H1 (cell line): Measurements from ENCODE around the gene PDGFB.

Source experiments
- CTCF ChIP-seq, 3 experiments: IDR thresholded peaks; 1 replicate in 2 of 3; 2 replicates in 1 of 3; pipeline versions ENCODE4 v1.5.1 to v1.6.1; 2011; ENCODE audit warnings: low read length in 3 of 3, mild to moderate bottlenecking in 3 of 3, inconsistent platforms in 2 of 3, low read depth in 1 of 3, moderate library complexity in 1 of 3; ENCODE audit not compliant: insufficient read depth in 1 of 3; ENCODE audit errors: control extremely low read depth in 1 of 3
- FOSL1 ChIP-seq: IDR thresholded peaks from 2 replicates; pipeline ENCODE4 v1.6.1; 2011; ENCODE audit warnings: mild to moderate bottlenecking, low read depth, low read length, moderate library complexity; ENCODE audit not compliant: insufficient read depth
- HDAC2 ChIP-seq, 2 experiments: fragments of 300-600 bp in 1 of 2; sonication (generic) in 1 of 2; IDR thresholded peaks; 2 replicates each; pipeline ENCODE4 v1.6.1; 2011 to 2012; ENCODE audit warnings: low read depth in 2 of 2, low read length in 2 of 2, mild to moderate bottlenecking in 2 of 2, moderate library complexity in 2 of 2, borderline replicate concordance in 1 of 2, inconsistent platforms in 1 of 2
- JUND ChIP-seq: IDR thresholded peaks from 2 replicates; pipeline ENCODE4 v1.6.1; 2011; ENCODE audit warnings: mild to moderate bottlenecking, improper control_type of control experiment, low read length
- POLR2A ChIP-seq, 2 experiments: IDR thresholded peaks; 1 replicate in 1 of 2; 2 replicates in 1 of 2; pipeline ENCODE4 v1.6.1; 2011; ENCODE audit warnings: low read depth in 2 of 2, low read length in 2 of 2, mild to moderate bottlenecking in 2 of 2; ENCODE audit errors: control extremely low read depth in 1 of 2
- POLR2AphosphoS5 ChIP-seq: IDR thresholded peaks from 2 replicates; pipeline ENCODE4 v1.6.1; 2011; ENCODE audit warnings: low read depth, low read length
- TEAD4 ChIP-seq: IDR thresholded peaks from 2 replicates; pipeline ENCODE4 v1.6.1; 2012; ENCODE audit warnings: low read depth, low read length, inconsistent platforms, mixed read lengths
- USF2 ChIP-seq: IDR thresholded peaks from 2 replicates; pipeline ENCODE4 v1.6.1; 2011; ENCODE audit warnings: low read length, improper control_type of control experiment

- no peak for TF ChIP-seq USF2
- TF ChIP-seq CTCF (IDR thresholded peaks at IDR 0.05; ENCODE audit: control extremely low read depth in 1 of 3, insufficient read depth in 1 of 3, low read depth in 1 of 3, low read length in 3 of 3) = no peak
- TF ChIP-seq POLR2AphosphoS5 = no peak
- TF ChIP-seq FOSL1 = no peak
- TF ChIP-seq TEAD4 = no peak
- TF ChIP-seq JUND = no peak
- TF ChIP-seq POLR2A (IDR thresholded peaks at IDR 0.05; ENCODE audit: control extremely low read depth in 1 of 2, low read depth in 2 of 2, low read length in 2 of 2) = no peak
- TF ChIP-seq HDAC2 (IDR thresholded peaks at IDR 0.05; ENCODE audit: borderline replicate concordance in 1 of 2, low read depth in 2 of 2, low read length in 2 of 2) = no peak
Measured at GRCh38 chr22:39269095-39269790, 24.5 kb upstream of the PDGFB start.
